WTC11 (cell line): ENCODE data around the gene KCNS3.

Source experiments
- ATF2 ChIP-seq: sonication (generic); formaldehyde crosslinking; IDR thresholded peaks from 2 replicates; pipeline ENCODE4 v1.8.1; 2022; ENCODE audit warnings: low read depth, missing genetic modification reagents, borderline replicate concordance
- CTCF ChIP-seq: fragments of 200-600 bp; IDR thresholded peaks from 2 replicates; pipeline ENCODE4 v1.8.0; 2022; ENCODE audit warnings: antibody characterized with exemption
- E2F5 ChIP-seq: sonication (generic); formaldehyde crosslinking; IDR thresholded peaks from 2 replicates; pipeline ENCODE4 v1.8.1; 2022; ENCODE audit warnings: mild to moderate bottlenecking, moderate library complexity, missing genetic modification reagents
- FOXP1 ChIP-seq: sonication (generic); formaldehyde crosslinking; IDR thresholded peaks from 2 replicates; pipeline ENCODE4 v1.8.0; 2022; ENCODE audit warnings: missing genetic modification reagents, mild to moderate bottlenecking, moderate library complexity, borderline replicate concordance
- HMGA2 ChIP-seq: fragments of 250-450 bp; sonication (Bioruptor Pico); IDR thresholded peaks from 2 replicates; pipeline ENCODE4 v1.4.0; 2021; ENCODE audit warnings: mild to moderate bottlenecking, moderate library complexity
- SP1 ChIP-seq: sonication (generic); formaldehyde crosslinking; conservative IDR thresholded peaks from 2 replicates; pipeline ENCODE4 v1.8.1; 2022; ENCODE audit warnings: missing genetic modification reagents
- TCF7 ChIP-seq: sonication (generic); formaldehyde crosslinking; IDR thresholded peaks from 2 replicates; pipeline ENCODE4 v1.8.0; 2022; ENCODE audit warnings: mild to moderate bottlenecking, low read depth, missing genetic modification reagents, moderate library complexity
- TF ChIP-seq, protein P1 (sequence below): fragments of 250-450 bp; sonication (Bioruptor Pico); IDR thresholded peaks from 2 replicates; pipeline ENCODE4 v1.9.0; 2021; ENCODE audit warnings: mild to moderate bottlenecking
- TF ChIP-seq, protein P2 (sequence below): sonication (generic); formaldehyde crosslinking; IDR thresholded peaks from 2 replicates; pipeline ENCODE4 v1.8.0; 2022; ENCODE audit warnings: mild to moderate bottlenecking, missing genetic modification reagents
- TF ChIP-seq, protein P3 (sequence below): sonication (generic); formaldehyde crosslinking; IDR thresholded peaks from 2 replicates; pipeline ENCODE4 v1.8.1; 2023; ENCODE audit warnings: mild to moderate bottlenecking, missing genetic modification reagents, moderate library complexity

GRCh38 chr2:17843457-17843856 lies 35.0 kb upstream of the KCNS3 start:
- TF ChIP-seq HMGA2 (CRISPR knock-in tag) (no peak), CTCF (no peak), ATF2 (no peak), SP1 (no peak), TCF7 (CRISPR knock-in tag) (no peak), E2F5 (no peak), FOXP1 (CRISPR knock-in tag) (no peak)
- TF ChIP-seq, protein P1, sequence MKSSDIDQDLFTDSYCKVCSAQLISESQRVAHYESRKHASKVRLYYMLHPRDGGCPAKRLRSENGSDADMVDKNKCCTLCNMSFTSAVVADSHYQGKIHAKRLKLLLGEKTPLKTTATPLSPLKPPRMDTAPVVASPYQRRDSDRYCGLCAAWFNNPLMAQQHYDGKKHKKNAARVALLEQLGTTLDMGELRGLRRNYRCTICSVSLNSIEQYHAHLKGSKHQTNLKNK (CRISPR knock-in tag): no peak
- TF ChIP-seq, protein P2, sequence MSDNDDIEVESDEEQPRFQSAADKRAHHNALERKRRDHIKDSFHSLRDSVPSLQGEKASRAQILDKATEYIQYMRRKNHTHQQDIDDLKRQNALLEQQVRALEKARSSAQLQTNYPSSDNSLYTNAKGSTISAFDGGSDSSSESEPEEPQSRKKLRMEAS (CRISPR knock-in tag): no peak
- TF ChIP-seq, protein P3, sequence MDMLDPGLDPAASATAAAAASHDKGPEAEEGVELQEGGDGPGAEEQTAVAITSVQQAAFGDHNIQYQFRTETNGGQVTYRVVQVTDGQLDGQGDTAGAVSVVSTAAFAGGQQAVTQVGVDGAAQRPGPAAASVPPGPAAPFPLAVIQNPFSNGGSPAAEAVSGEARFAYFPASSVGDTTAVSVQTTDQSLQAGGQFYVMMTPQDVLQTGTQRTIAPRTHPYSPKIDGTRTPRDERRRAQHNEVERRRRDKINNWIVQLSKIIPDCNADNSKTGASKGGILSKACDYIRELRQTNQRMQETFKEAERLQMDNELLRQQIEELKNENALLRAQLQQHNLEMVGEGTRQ (CRISPR knock-in tag): no peak
